ENCODE data around the gene METAP2.

The METAP2 gene

DNA sequence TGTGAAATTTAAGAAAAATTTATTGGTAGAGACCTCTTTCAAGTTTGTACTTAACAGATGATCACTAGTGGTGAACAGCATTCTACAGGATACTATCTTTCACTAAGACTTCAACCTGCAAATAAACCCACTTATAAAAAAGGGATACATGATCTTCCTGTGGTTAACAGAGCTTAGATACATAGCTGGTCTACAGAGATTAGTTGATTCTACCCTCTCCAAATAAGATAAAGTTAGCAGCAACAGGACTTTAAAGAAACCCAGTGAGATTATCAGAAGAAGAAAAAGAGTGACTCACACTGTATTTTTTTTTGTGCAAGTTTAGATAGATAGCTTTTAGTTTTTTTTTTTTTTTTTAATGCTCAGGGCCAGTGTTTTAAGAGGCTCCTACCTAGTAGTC, 42.8 kb downstream of the METAP2 start:
- no peak for DNase-seq

DNA sequence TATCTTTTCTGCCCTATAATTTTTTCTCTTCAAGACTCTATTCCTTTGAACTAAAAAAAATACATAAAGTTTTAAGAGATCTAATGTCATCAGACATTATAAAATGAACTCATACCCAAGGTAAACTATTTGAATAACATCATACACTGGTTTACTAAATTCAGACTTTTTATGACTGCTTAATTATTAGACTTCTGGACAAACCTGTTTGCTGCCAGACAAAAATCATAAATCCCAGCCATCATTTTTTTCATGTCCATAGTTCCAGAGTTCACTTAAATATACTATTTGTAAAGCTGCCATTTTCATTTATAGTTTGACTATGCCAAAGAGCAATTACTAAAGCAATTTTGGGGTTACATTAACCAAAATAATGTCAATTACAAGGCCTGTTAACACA, 43.3 kb downstream of the METAP2 start:
- DNase-seq = no peak

DNA sequence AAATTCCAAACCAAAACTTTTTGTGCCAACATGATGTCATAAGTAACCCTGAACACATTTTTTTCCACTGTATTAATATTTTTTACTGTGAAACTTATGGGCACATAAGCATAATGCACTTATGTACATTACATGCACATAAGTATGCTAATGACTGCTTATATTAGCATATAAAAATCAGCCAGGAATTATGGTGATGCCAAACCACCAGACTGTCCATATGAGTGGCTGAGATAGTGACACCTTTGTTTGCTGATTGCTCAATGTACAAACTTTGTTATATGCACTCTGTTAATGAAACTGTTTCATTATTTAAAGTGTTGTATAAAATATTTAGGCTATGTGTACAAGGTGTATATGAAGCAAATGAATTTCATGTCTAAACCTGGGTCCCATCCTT, 45.0 kb downstream of the METAP2 start:
- no peak for DNase-seq

DNA sequence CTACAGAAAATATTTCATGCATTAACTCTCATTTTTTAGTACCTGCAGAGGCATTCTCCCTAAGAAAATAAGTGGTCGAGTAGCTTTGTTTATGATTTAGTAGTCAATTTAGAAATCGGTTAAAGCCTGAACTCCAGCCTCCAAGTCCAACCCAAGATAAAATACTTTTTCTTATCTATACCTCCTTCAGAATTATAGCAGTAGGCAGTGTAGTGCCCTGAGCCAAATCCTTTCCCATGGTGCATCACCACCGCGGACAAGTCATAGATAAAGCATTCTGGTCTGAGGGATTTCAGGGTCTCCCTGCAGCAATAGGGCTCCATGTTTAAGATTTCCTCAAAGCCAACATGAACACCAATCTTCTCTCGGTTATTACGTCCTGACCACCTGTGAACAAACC, 46.9 kb downstream of the METAP2 start:
- DNase-seq = no peak

DNA sequence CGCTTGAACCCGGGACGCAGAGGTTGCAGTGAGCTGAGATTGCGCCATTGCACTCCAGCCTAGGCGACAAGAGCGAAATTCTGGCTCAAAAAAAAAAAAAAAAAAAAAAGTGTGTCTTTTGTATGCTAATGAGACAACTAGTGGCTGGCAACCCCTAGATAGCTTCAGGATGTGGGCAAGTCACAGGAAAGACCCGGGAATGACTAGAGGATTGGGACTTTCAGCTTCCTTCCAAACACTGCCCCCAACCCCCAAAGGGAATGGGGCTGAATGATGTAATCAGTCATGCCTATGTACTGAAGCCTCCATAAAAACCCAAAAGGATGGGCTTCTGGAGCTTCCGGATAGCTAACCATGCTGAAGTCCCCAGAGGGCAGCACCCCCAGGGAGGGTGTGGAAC, 48.7 kb downstream of the METAP2 start:
- DNase-seq = no peak

DNA sequence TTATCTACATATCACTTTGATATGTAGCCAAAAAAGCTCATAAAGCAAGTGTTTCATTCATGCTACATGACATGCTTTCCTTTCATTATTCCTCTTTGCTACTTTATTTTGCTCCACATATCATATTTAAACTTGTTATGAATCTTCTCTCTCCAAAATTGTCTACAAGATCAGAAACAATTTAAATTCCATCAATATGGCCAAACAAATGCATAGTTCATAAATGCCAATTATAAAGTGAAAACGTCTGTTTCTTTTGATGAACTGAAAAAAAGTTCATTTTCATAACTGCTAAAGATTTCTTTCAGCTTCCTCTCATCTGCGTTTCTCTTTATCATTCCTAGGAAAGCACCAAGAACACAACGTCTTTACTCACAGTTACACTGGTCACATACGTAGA, 54.5 kb downstream of the METAP2 start:
- no peak for DNase-seq

DNA sequence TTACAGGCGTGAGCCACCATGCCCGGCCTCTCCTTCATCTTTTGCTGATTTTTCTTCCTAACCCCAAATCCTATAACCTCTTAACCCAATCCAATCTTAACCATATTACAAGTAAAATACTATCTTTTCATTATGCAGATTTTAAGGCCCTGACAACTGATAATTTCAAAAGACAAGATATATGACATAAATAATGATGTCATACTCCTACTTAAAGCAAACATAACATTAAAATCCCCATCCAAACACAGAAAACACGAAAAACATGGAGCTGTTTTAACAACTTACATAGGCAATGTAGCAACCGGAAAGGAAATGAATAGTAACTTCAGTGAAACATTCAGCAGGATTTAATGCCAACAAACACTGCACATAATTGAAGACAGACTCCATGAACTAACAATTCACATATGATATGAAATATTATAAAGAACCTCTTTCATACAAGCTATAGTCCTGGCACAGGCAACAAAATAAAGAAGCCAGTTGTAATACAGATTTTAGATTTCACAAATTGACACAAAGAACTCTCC, 55.8 kb downstream of the METAP2 start:
- DNase-seq = no peak

DNA sequence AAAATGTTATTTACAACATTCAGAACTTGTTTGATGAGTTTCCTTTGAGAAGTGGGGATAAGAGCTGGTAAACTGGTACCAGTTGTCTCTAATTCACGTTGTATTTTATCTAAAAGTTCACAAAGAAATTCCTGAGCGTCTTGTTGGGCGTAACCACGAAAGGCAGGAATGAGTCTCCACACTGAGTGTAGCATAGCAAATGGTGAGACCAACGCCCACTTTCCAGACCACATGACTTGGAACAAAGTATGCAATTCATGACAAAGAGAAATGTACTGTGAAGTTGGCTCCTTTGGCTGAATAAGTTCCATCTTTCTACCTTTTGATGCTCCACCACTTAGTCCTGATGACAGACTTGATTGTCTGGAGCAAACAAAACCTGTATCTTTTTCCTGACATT, 58.9 kb downstream of the METAP2 start:
- DNase-seq = no peak

DNA sequence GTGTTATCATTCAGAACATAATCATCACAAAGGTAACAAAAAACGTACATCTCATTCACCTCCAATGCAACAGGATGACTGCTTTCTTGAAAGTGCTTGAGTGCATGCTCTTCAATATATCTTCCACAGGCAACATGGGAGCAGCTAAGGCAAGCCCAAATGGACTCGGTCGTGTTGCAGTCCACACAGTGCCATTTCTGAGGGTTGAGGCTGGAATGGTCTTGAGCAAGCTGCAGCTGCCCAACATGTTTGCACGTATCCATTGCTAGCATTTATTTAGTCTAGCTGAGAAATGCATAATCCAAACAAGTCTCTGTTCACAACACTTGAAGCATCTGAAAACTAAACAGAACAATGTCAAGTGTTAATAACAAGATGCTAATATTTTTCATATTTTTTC, 60.0 kb downstream of the METAP2 start:
- no peak for DNase-seq

DNA sequence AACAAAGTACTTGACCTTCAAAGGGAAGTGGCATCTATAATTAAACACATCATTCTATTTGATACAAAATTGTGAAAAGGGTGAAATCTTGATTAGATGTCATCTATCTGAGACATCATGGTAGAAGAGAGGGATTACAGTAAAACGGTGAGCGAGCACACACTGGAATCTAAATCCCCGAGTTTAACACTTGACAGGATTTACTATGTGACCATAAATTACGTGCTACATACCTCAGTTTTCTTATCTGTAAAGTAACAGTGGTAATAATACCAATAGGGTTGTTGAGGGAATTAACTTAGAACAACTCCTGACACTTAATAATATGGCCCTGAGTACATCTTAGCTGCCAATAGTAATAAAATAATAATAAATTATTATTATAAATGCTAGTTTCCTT, 64.1 kb downstream of the METAP2 start:
- DNase-seq = no peak

DNA sequence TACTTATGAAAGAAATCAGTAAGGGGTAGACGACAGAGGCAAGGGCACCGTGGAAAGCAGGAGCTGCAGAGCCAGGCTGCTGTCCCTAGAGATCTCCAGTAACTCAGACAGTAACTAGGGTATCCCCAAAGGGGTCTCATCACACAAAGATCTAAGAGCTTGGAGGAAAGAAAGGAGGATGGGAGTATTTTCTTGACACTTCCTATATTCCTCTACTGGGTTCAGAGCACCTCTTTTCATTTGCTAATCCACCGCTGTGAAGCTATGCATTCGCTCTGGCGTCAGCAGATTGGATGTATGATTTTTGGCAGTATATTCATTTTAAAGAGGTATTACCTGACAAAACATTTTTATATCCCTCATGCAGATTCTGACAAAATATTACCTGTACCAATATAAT, 64.7 kb downstream of the METAP2 start:
- DNase-seq = no peak

DNA sequence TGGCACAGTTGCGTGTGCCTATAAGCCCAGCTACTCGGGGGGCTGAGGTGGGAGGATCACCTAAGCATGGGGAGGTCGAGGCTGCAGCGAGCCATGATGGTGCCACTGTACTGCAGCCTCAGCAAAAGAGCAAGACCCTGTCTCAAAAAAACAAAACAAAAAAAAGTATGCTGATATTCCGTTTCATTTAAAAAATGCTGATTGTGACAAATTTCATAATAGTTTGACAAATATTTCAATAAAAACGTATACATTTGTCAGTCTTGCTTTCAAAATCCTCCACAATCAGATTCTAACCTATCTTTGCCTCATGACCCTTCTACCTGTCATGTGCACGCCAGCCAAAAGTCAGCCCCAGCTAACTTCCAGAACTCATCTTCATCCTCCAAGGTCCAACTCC, 67.5 kb downstream of the METAP2 start:
- no peak for DNase-seq

DNA sequence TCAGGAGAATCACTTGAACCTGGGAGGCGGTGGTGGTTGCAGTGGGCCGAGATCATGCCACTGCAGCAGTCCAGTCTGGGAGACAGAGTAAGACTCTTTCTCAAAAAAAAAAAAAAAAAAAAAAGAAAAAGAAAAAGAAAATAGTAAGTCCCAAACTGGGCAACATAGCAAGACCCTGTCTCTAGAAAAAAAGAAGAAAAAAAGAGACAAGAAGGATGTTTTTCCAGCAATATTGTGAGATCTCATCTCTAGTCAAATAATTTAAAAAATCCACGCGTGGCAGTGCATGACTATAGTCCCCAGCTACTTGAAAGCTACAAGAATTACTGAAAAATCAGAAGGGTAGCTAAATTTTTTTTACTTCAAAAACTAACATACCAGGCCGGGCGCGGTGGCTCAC, 69.4 kb downstream of the METAP2 start:
- DNase-seq = no peak

DNA sequence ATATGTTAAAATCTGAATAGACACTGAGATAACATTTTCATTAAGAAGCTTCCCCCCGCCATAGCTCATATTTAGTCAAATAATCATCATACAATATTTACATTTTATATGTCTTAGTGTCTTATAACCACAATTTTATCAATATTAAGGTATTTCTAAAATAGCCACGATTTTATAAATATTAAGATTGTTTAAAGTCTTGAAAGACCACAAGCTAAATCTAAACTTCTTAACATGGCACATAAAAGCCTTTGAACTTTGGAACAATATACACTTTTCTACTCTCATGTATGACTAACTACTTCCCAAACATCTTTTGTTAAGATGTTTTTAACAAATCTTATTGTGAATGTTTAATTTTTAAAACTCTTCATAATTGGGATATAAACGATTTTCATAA, 70.8 kb downstream of the METAP2 start:
- no peak for DNase-seq

DNA sequence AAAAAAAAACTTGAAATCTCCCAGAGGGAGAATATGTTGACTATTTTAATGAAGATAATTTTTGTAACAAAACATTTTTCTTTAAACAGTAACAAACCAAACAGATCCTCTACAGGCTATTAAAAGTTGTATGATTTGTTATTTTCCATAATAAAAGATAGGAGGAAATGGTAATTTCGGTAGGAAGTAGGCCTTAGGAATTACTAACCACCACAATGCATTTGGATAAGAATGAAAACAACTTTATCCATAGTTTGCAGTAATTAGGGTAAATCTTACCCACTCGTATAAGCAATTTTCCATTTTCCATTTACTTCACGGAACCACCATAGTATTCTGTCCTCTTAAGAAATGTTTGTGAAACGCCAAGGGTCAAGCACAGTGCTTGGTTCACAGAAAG, 71.4 kb downstream of the METAP2 start:
- DNase-seq = no peak

DNA sequence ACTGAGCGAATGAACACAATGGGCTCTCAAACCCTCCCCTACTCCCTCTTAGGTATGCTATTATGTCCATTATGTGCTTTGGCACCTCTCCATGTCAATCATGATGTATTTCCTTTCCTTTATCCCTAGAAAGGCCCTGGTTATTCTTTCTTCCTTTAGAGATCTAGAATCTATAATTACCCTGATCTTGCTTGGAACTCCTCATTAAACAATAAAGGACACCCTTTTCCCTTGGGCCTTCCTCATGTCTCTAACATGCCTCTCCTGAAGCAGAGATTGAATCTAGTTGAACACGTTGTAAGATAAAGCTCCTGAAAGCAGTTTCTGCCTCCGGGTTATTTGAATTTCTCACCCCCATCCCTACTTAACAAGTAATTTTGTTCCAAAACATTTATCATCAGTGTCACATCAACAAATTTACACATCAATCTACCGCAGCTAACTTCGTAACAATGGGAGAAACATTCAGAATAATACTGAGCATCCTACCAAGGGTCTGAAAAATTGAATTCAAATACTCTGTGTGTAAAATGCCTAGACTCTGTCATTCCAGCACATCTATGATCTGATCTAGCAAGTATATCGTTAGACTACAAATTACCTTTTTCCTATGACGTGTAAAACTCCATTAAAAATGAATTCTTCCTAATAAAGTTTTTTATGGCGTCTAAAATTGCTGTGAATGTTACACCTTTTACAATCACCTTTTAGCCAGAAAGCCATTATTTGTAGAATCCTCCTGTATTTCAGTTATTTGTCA, 72.0 kb downstream of the METAP2 start:
- DNase-seq = no peak

DNA sequence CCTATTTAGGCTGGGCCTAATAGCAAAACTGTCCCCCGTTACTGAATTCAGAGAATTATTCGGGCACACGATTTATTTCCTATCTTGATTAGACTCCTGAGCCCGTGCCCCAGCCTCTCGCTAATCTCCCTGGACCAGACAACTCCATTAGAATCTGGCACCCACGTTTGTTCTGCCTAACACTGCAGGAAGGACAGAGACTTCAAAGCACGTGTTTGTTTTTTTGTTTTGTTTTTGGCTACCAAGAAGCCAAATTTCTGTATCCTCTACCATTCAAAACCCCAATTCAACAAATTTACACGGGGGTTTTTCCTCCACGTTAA, 72.5 kb downstream of the METAP2 start:
- DNase-seq = no peak

DNA sequence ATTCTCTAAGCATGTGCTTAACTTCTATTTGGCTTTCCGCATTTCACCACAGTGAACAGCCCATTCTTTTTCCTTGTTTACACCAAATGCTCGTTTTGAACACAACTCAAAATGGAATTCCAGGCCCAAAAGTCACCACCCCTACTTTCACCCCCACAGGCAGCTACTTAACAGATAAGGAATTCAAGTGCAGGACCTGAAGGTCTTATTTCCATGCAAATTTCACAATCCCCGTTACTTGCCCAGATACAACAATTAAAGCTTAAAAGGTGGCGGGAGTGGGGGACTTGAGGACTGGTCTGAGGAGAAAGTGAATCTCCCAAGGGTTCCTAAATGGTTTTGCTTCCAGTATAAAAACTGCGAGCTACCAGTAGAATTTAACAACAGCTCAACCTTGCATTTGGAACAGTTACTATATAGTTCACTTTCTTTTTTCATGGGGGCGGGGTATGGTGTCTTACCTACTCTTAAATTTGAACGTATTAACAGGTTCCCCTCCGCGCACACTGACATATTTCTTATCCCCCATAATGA, 73.6 kb downstream of the METAP2 start:
- DNase-seq = no peak

DNA sequence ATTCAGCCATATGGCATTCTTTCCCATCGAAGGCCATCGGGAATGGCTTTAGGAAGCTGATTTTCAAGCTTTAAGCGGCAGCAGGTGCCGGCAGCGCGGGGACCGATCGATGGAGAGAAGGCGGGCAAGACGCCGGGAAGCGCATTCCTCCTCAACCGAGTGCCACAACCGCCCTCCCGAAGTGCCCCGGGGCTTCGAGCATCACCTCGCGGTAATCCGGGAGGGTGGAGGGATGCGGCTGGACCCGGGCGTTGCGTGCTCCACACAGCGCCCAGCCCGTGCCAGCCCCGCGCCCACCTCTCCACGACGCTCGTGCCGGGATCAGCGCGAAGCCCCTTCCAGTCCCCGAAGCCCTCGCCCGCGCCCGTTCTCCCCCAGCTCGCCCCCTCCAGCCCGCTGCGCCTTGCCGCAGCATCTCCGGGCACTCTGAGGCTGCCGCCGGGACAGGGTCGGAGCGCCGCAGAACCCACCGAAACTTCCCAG, 74.1 kb downstream of the METAP2 start:
- DNase-seq = peak; percentile 18

DNA sequence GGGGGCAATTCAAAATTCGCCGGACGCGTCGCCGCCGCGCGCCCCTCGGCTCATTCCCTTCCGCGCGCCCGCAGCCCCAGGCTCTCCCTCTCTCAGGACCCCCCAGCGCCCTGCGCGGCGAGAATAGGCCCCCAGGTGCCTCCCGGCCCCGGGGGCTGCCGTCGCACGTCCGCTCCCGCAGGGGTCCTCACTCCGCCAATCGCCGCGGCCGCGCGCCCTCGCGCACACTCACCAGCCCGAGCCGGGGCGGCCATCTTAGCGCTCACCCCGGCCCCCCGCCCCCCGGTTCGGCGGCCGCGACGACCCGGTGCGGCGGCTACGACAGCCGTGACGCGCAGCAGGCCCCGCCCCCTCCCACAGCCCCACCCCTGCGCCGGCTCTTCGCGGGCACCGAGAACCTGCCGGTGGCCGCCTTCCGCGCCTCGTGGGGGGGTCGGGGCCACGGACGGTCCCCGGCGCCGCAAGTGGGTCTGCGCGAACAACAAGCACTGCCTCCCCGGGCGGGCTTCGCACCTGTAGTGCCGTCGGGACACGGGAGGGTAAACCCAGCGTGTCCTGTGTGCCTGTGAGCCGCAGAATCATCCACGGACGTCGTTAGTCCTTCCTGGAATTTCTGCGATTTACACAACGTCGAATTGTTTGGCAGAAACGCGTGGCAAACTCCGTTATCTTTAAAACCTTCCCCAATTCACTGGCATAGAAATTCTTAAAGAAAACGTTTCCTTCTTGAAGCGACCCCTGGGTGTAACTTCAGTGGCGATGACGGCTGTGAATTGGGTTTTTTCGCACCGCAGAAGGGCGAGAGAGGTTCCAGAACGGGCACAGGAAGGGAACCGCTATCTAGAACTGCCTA, 74.8 kb downstream of the METAP2 start:
- DNase-seq = peak; percentile 75

DNA sequence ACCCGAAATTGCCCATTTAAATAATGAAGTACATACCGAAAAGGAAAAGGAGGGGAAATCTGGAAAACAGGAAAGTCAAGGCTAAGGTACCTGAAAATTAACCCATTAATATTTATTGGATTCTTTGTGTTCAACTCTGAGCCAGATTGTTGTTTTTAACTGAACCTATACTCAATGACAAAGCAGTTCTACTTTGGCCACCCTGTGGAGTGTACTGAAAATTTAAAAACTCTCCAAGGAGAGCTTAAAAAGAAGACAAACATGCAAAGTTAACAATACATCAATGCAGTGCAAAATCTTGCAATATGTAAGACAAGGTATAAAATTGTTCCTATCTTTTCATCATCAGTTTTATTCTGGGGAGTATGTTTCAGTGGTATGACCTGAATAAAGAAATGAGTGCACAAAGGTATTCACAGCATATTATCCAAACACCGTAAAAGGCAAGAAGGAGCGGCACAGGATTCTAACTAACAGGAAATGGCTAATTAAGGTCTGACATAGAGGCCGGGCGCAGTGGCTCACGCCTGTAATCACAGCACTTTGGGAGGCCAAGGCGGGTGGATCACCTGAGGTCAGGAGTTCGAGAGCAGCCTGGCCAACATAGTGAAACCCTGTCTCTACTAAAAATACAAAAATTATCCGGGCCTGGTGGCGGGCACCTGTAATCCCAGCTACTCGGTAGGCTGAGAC, 75.6 kb downstream of the METAP2 start:
- DNase-seq = no peak

DNA sequence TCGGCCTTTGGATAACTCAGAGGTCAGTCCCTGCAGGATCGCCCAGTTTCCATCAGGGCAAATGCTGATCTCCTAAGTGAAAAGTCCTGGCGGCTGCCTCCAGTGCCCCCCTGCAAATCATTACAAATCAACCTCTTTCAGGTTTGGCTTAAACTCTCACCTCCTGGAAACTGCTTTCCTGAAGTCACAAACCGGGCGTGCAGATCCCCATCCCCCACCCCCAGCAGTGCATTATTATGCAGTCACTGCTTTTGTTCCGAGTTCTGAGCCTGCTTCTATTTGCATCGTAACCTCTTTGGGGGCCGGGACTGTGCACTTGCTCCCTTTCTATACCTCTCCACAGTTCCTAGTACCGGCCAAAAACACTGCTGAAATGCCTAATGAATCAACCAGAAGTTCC, 77.4 kb downstream of the METAP2 start, which contains the start of gene USP44:
Gene USP44 (minus strand): TSS at position 172 of the 400 bp plus-strand sequence. CDS start 17,220 bp downstream, outside the sequence.
- DNase-seq = no peak

DNA sequence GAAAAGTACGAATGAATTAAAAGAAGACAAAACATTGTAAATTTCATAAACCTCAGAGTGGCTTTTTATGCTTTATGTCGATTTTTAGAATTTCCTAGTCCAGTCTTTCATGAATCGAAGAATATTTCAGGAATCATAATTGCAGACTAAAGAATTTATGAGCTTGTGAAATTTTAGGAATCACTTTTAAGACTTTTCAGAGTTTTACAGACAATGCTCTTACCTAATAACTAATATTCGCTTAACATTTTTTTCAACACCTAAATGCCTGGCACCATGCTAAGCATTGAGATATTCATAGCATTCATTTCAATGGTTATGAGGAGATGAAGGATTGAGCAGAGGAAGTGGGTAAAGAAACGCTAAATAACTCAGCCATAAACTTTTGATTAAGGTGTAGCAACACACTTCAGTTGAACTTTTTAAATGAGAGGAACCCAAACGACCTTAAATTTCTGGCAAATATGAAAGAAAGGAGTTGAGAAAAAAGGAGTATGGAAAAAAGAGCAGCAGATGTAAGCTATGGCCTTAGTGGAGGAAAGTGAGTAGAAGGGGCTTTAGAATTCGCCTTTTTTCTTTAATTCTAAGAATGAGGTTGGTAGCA, 78.1 kb downstream of the METAP2 start:
- no peak for DNase-seq

All from activated CD4-positive, alpha-beta T cell treated with anti-CD3 and anti-CD28 coated beads, Interleukin-2, amount 50 U/mL, for 1 hour (primary cell).